Keratinocyte (primary cell): ENCODE data around the gene MFAP2.

Experiments
- EZH2 ChIP-seq: IDR thresholded peaks from one replicate; pipeline ENCODE4 v1.6.1; 2012; ENCODE audit warnings: inconsistent platforms, mild to moderate bottlenecking, low read length, moderate library complexity
- TF ChIP-seq, protein P1 (sequence below), 3 experiments: IDR thresholded peaks in 1 of 3; conservative IDR thresholded peaks in 1 of 3; optimal IDR thresholded peaks in 1 of 3; 2 replicates in 2 of 3; 3 replicates in 1 of 3; pipeline versions ENCODE3 to v1.5.1; 2011; ENCODE audit warnings: low read length in 3 of 3, mild to moderate bottlenecking in 3 of 3, moderate library complexity in 2 of 3, control low read depth in 1 of 3, inconsistent platforms in 1 of 3; ENCODE audit not compliant: insufficient read depth in 2 of 3; ENCODE audit errors: extremely low read depth in 1 of 3

- TF ChIP-seq EZH2: no peak
- TF ChIP-seq, protein P1, sequence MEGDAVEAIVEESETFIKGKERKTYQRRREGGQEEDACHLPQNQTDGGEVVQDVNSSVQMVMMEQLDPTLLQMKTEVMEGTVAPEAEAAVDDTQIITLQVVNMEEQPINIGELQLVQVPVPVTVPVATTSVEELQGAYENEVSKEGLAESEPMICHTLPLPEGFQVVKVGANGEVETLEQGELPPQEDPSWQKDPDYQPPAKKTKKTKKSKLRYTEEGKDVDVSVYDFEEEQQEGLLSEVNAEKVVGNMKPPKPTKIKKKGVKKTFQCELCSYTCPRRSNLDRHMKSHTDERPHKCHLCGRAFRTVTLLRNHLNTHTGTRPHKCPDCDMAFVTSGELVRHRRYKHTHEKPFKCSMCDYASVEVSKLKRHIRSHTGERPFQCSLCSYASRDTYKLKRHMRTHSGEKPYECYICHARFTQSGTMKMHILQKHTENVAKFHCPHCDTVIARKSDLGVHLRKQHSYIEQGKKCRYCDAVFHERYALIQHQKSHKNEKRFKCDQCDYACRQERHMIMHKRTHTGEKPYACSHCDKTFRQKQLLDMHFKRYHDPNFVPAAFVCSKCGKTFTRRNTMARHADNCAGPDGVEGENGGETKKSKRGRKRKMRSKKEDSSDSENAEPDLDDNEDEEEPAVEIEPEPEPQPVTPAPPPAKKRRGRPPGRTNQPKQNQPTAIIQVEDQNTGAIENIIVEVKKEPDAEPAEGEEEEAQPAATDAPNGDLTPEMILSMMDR (optimal IDR thresholded peaks at IDR 0.05 in 1 of 3, IDR thresholded peaks at IDR 0.05 in 1 of 3, conservative IDR thresholded peaks at IDR 0.05 in 1 of 3; ENCODE audit: extremely low read depth in 1 of 3, insufficient read depth in 2 of 3, low read length in 3 of 3): no peak
Observed at GRCh38 chr1:17001760-17002523, 21.5 kb upstream of the MFAP2 start.
